ENCODE data around the gene CDA. TPM values are rescaled to one million over a fixed set of nuclear protein-coding genes. Genes with fewer than 3 reads are reported as not detected.

CDA gene
- total RNA-seq, 4 donors from 2014 or later: 1.9 to 13.2 (median 2.8) TPM

- ATAC-seq (ENCODE audit: low FRiP score) (no peak), DNase-seq (ENCODE audit: low spot score) (no peak)
- TF ChIP-seq CTCF (IDR thresholded peaks at IDR 0.05): no peak
Measured at GRCh38 chr1:20625176-20626097, 36.5 kb downstream of the CDA start.

- DNase-seq (ENCODE audit: low spot score) (no peak), ATAC-seq (ENCODE audit: low FRiP score) (no peak)
- TF ChIP-seq CTCF (IDR thresholded peaks at IDR 0.05): no peak
Measured at GRCh38 chr1:20626098-20626427, 37.2 kb downstream of the CDA start.

GRCh38 chr1:20626524-20626923 is 37.6 kb downstream of the CDA start:
- no peak for TF ChIP-seq CTCF (IDR thresholded peaks at IDR 0.05)
- no peak for DNase-seq (ENCODE audit: low spot score)
- no peak for ATAC-seq (ENCODE audit: low FRiP score)

GRCh38 chr1:20630729-20631128 is 41.8 kb downstream of the CDA start:
- ATAC-seq (ENCODE audit: low FRiP score): no peak
- DNase-seq (ENCODE audit: low spot score): no peak
- no peak for TF ChIP-seq CTCF (IDR thresholded peaks at IDR 0.05)

- DNase-seq (ENCODE audit: low spot score): no peak
- ATAC-seq (ENCODE audit: low FRiP score): no peak
- TF ChIP-seq CTCF (IDR thresholded peaks at IDR 0.05): no peak
Measured at GRCh38 chr1:20632386-20632785, 43.5 kb downstream of the CDA start.

- peak; percentile 86 for ATAC-seq (ENCODE audit: low FRiP score)
- TF ChIP-seq CTCF (IDR thresholded peaks at IDR 0.05): peak in 2 of 3 donors; percentile 89 to 97
- peak; percentile 60 for DNase-seq (ENCODE audit: low spot score)
Measured at GRCh38 chr1:20633190-20634064, 44.5 kb downstream of the CDA start, which contains the start of gene PINK1. PINK1 (plus strand) TSS chr1:20633458; CDS start chr1:20633549, 91 bp downstream.
